GM12878 (cell line): ENCODE measurements around the gene RAB11A. TPM values are rescaled to one million over a fixed set of nuclear protein-coding genes. Genes with fewer than 3 reads are reported as not detected.

Source experiments
- ATAC-seq: fragments of 200-7000 bp; cut with Tn5 transposase; 3 replicates; pipeline ENCODE4 v1.9.1; 2020; ENCODE audit warnings: mild to moderate bottlenecking, moderate library complexity
- BruUV-seq: library from RNA; stranded (reverse); fragments of 400-500 nt; replicated peaks from 2 replicates; lab custom pipeline; 2021; lab: Mats Ljungman, UMichigan
- CTCF ChIA-PET: fragments of 300-600 bp; sonication (Branson Sonifier 250); formaldehyde crosslinking; extraction: SDS; loops from one replicate; lab custom pipeline; 2021; ENCODE audit warnings: inconsistent platforms; lab: Yijun Ruan, JAX
- POLR2A ChIA-PET: fragments of 350-600 bp; formaldehyde crosslinking; extraction: SDS; loops from one replicate; lab custom pipeline; 2021; ENCODE audit warnings: inconsistent platforms; lab: Charles Lee
- RAD21 ChIA-PET: fragments of 300-600 bp; sonication (Branson Sonifier 250); formaldehyde crosslinking; loops from one replicate; lab custom pipeline; 2023; ENCODE audit warnings: antibody characterized with exemption; ENCODE audit not compliant: unreplicated experiment; lab: Charles Lee
- SMC1A ChIA-PET: fragments of 300-600 bp; sonication (Branson Sonifier 250); formaldehyde crosslinking; loops from one replicate; lab custom pipeline; 2023; ENCODE audit not compliant: unreplicated experiment, uncharacterized antibody; lab: Charles Lee
- DNase-seq: peaks from one replicate; pipeline ENCODE4 v3.0.0-alpha.2; 2011; ENCODE audit warnings: low read depth, low spot score
- FAIRE-seq: peaks from 3 replicates; lab custom pipeline; 2011; peaks lifted over from hg19 to GRCh38; lab: Jason Lieb, UNC
- H2AFZ ChIP-seq: 2 replicates; pipeline ENCODE4 v1.6.0; 2011; ENCODE audit warnings: low read depth, low read length, control low read depth; ENCODE audit not compliant: control insufficient read depth
- H3K27ac ChIP-seq: 2 replicates; pipeline ENCODE4 v1.5.1; 2011; ENCODE audit warnings: control low read depth; ENCODE audit not compliant: control insufficient read depth, insufficient read depth
- H3K27me3 ChIP-seq, 2 experiments: replicated peaks in 1 of 2; 2 replicates each; pipeline versions ENCODE4 v1.6.0 to v1.6.1; 2011; ENCODE audit warnings: low read length in 1 of 2; ENCODE audit not compliant: control insufficient read depth in 2 of 2, insufficient read depth in 2 of 2
- H3K36me3 ChIP-seq, 2 experiments: 2 replicates each; pipeline ENCODE4 v1.5.1; 2011; ENCODE audit warnings: low read length in 1 of 2; ENCODE audit not compliant: control insufficient read depth in 2 of 2, insufficient read depth in 2 of 2
- H3K4me1 ChIP-seq: 2 replicates; pipeline ENCODE4 v1.6.1; 2011; ENCODE audit warnings: mild to moderate bottlenecking, low read length, moderate library complexity, mixed read lengths; ENCODE audit not compliant: control insufficient read depth, insufficient read depth
- H3K4me2 ChIP-seq: 2 replicates; pipeline ENCODE4 v1.6.0; 2011; ENCODE audit warnings: control low read depth; ENCODE audit not compliant: control insufficient read depth, insufficient read depth
- H3K4me3 ChIP-seq: fragments of 200-600 bp; sonication (generic); 2 replicates; pipeline ENCODE4 v1.5.1; 2016
- H3K79me2 ChIP-seq: 2 replicates; pipeline ENCODE4 v1.6.0; 2011; ENCODE audit warnings: low read length; ENCODE audit not compliant: control insufficient read depth, insufficient read depth
- H3K9ac ChIP-seq: 2 replicates; pipeline ENCODE4 v1.8.0; 2011; ENCODE audit warnings: low read length, control low read depth, mixed read lengths; ENCODE audit not compliant: control insufficient read depth, insufficient read depth
- H3K9me3 ChIP-seq: replicated peaks from 3 replicates; pipeline ENCODE4 v1.5.1; 2011; ENCODE audit warnings: mild to moderate bottlenecking, low read length; ENCODE audit not compliant: control insufficient read depth, insufficient read depth
- H4K20me1 ChIP-seq: 2 replicates; pipeline ENCODE4 v1.6.0; 2011; ENCODE audit not compliant: control insufficient read depth, insufficient read depth
- ESRRA ChIP-seq: IDR thresholded peaks from 2 replicates; pipeline ENCODE4 v1.6.1; 2012; ENCODE audit warnings: mild to moderate bottlenecking, low read length, improper control_type of control experiment
- IRF4 ChIP-seq: IDR thresholded peaks from 2 replicates; pipeline ENCODE4 v1.6.1; 2011; ENCODE audit warnings: low read depth, low read length
- SKIL ChIP-seq: fragments of 450-650 bp; IDR thresholded peaks from 2 replicates; pipeline ENCODE4 v1.6.1; 2017; ENCODE audit warnings: mild to moderate bottlenecking, low read depth, inconsistent platforms; ENCODE audit not compliant: poor library complexity, severe bottlenecking
- TAF1 ChIP-seq: IDR thresholded peaks from 2 replicates; pipeline ENCODE4 v1.6.1; 2011; ENCODE audit warnings: mild to moderate bottlenecking, low read depth, low read length, borderline replicate concordance
- ZNF687 ChIP-seq: fragments of 450-650 bp; IDR thresholded peaks from 2 replicates; pipeline ENCODE4 v1.6.1; 2017; ENCODE audit warnings: mild to moderate bottlenecking, moderate library complexity
- WGBS: methylation state at CpG from one replicate; pipeline ENCODE4 v1.1.6; 2016; ENCODE audit warnings: low lambda C conversion rate; ENCODE audit not compliant: insufficient replicate concordance, insufficient coverage; ENCODE audit errors: missing lambda C conversion rate; 5-methylcytosine and 5-hydroxymethylcytosine counted together
- in situ Hi-C: fragments of 300-500 bp; cut with MboI; formaldehyde crosslinking; loops from 9 replicates; pipeline ENCODE4 v1.14.3; 2018; ENCODE audit warnings: mixed read lengths
- intact Hi-C: fragments of 100-400 bp; cut with micrococcal nuclease; formaldehyde crosslinking; loops from one replicate; pipeline ENCODE4 v1.14.2; 2022; ENCODE audit not compliant: unreplicated experiment
- polyA plus RNA-seq, 11 experiments: library from polyadenylated mRNA; depleted of rRNA in 4 of 11; unstranded in 6 of 11; stranded (reverse) in 5 of 11; fragments of >200 nt; fragmentation: Nextera tagmentation in 4 of 11; fragmentation: Illumina TruSeq in 1 of 11; extraction: Ambion mirVana in 4 of 11; extraction: Trizol in 1 of 11; gene quantifications; 1 replicate in 1 of 11; 2 replicates in 10 of 11; pipeline versions ENCODE4 v1.2.1 to v1.2.3, GENCODE V29; 2011 to 2016; ENCODE audit warnings: inconsistent platforms in 2 of 11, missing spikeins in 2 of 11, low read depth in 1 of 11
- total RNA-seq, 4 experiments: library from RNA; depleted of rRNA in 3 of 4; stranded (reverse); fragments of >200 nt in 3 of 4; fragmentation: Illumina TruSeq in 1 of 4; extraction: Trizol in 1 of 4; gene quantifications; 2 replicates each; pipeline versions ENCODE4 v1.2.1 to v1.2.3, GENCODE V29; 2013 to 2021
- TF ChIP-seq, protein P1 (sequence below), 3 experiments: IDR thresholded peaks in 2 of 3; conservative IDR thresholded peaks in 1 of 3; 2 replicates each; pipeline ENCODE4 v1.5.1; 2011; ENCODE audit warnings: low read depth in 3 of 3, low read length in 3 of 3, mild to moderate bottlenecking in 3 of 3, control low read depth in 2 of 3, moderate library complexity in 2 of 3, inconsistent platforms in 1 of 3, mixed read lengths in 1 of 3; ENCODE audit not compliant: control insufficient read depth in 2 of 3, insufficient read depth in 1 of 3; ENCODE audit errors: extremely low read depth in 1 of 3

RAB11A gene
- total and polyA plus RNA-seq, 10 of the 15 experiments (the other 5 are each of a cell fraction or from before 2014, with no cell fraction given), result 128 to 387 (median 224) TPM

- TF ChIP-seq ZNF687, result no peak
- no peak for TF ChIP-seq TAF1
Measured at GRCh38 chr15:65881766-65882434, 12.6 kb downstream of the RAB11A start (continued).

GRCh38 chr15:65883571-65883970, 14.3 kb downstream of the RAB11A start:
- DNase-seq (no peak), FAIRE-seq (no peak), ATAC-seq (no peak)
- intact Hi-C loops, result no loop called here
- peaks cover 5% of the 10 kb centered on the region for H3K79me2 ChIP-seq
- H3K4me3 ChIP-seq, result no peak overlapping the region
- no peaks in the 10 kb centered on the region for H4K20me1 ChIP-seq
- CTCF ChIA-PET, result interaction anchor here (0.6 to 0.7 kb wide), 2 partner anchors 36 to 163 kb away, joined by 3 read pairs; no protein-coding TSS in a partner anchor
- SMC1A ChIA-PET, result interaction anchor here (0.9 to 1.2 kb wide), 2 partner anchors 19 to 24 kb away, joined by 3 read pairs; no protein-coding TSS in a partner anchor
- H3K4me2 ChIP-seq, result no peak overlapping the region
- peaks cover 1 to 32% of the 10 kb centered on the region in 2 experiments; a peak in 3 of 4 replicates for H3K36me3 ChIP-seq
- H2AFZ ChIP-seq, result no peak overlapping the region
- H3K9ac ChIP-seq, result no peak overlapping the region
- no peaks in the 10 kb centered on the region for H3K27me3 ChIP-seq
- H3K27ac ChIP-seq, result no peak overlapping the region
- RAD21 ChIA-PET, result no interaction called here
- in situ Hi-C loops, result no loop called here
- no peaks in the 10 kb centered on the region for H3K9me3 ChIP-seq
- no TSS peak for BruUV-seq
- 98% methylated on average over 6 of the region's 6 CpGs for WGBS
- H3K4me1 ChIP-seq, result peaks cover 17% of the 10 kb centered on the region
- POLR2A ChIA-PET, result interaction anchor here (0.7 to 1.0 kb wide), 2 partner anchors 16 to 90 kb away, joined by 3 read pairs; no protein-coding TSS in a partner anchor
- TF ChIP-seq ESRRA (no peak), SKIL (no peak), IRF4 (no peak)
- TF ChIP-seq, protein P1, sequence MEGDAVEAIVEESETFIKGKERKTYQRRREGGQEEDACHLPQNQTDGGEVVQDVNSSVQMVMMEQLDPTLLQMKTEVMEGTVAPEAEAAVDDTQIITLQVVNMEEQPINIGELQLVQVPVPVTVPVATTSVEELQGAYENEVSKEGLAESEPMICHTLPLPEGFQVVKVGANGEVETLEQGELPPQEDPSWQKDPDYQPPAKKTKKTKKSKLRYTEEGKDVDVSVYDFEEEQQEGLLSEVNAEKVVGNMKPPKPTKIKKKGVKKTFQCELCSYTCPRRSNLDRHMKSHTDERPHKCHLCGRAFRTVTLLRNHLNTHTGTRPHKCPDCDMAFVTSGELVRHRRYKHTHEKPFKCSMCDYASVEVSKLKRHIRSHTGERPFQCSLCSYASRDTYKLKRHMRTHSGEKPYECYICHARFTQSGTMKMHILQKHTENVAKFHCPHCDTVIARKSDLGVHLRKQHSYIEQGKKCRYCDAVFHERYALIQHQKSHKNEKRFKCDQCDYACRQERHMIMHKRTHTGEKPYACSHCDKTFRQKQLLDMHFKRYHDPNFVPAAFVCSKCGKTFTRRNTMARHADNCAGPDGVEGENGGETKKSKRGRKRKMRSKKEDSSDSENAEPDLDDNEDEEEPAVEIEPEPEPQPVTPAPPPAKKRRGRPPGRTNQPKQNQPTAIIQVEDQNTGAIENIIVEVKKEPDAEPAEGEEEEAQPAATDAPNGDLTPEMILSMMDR (IDR thresholded peaks at IDR 0.05 in 2 of 3, conservative IDR thresholded peaks at IDR 0.05 in 1 of 3; ENCODE audit: control insufficient read depth in 2 of 3, extremely low read depth in 1 of 3, insufficient read depth in 1 of 3, low read depth in 3 of 3, low read length in 3 of 3), result no peak
